HEK293 (cell line): Measurements from ENCODE around the gene IGSF1.

Experiments used
- CTCF ChIA-PET: fragments of 350-600 bp; formaldehyde crosslinking; extraction: SDS; loops from one replicate; lab custom pipeline; 2021; ENCODE audit warnings: antibody characterized with exemption; lab: Yijun Ruan, JAX
- POLR2A ChIA-PET: fragments of 300-600 bp; formaldehyde crosslinking; extraction: SDS; loops from one replicate; lab custom pipeline; 2020; ENCODE audit warnings: antibody characterized with exemption, inconsistent platforms; lab: Yijun Ruan, JAX
- H3K27ac ChIP-seq: fragments of 200-500 bp; sonication (Bioruptor generic); 2 replicates; pipeline ENCODE4 v1.5.1; 2014; ENCODE audit warnings: low read depth, low read length, control low read depth, inconsistent platforms; ENCODE audit errors: extremely low read depth
- H3K36me3 ChIP-seq, 2 experiments: fragments of 200-500 bp in 1 of 2; sonication (Bioruptor generic) in 1 of 2; 1 replicate in 1 of 2; 2 replicates in 1 of 2; pipeline ENCODE4 v1.5.1; 2014 to 2017; ENCODE audit warnings: inconsistent platforms in 2 of 2, low read length in 2 of 2; ENCODE audit not compliant: control insufficient read depth in 2 of 2, insufficient read depth in 1 of 2
- H3K4me1 ChIP-seq: fragments of 200-500 bp; sonication (Bioruptor generic); 2 replicates; pipeline ENCODE4 v1.5.1; 2014; ENCODE audit warnings: mild to moderate bottlenecking, low read length, inconsistent platforms; ENCODE audit not compliant: control insufficient read depth, insufficient read depth
- H3K4me3 ChIP-seq: 2 replicates; pipeline ENCODE4 v1.5.1; 2011; ENCODE audit warnings: low read depth, mild to moderate bottlenecking, control low read depth, low read length, moderate library complexity
- H3K9me3 ChIP-seq: fragments of 200-500 bp; sonication (Bioruptor generic); 2 replicates; pipeline ENCODE4 v1.5.1; 2014; ENCODE audit warnings: low read depth, low read length, inconsistent platforms; ENCODE audit not compliant: control insufficient read depth, insufficient read depth
- KLF10 ChIP-seq: fragments of 450-650 bp; IDR thresholded peaks from 2 replicates; pipeline ENCODE4 v1.5.1; 2018; ENCODE audit warnings: missing biosample characterization, mild to moderate bottlenecking, missing genetic modification characterization
- KLF7 ChIP-seq: fragments of 450-650 bp; formaldehyde crosslinking; IDR thresholded peaks from 2 replicates; pipeline ENCODE4 v1.5.1; 2016; ENCODE audit warnings: missing biosample characterization, missing genetic modification characterization, borderline replicate concordance
- ZIC2 ChIP-seq: fragments of 450-650 bp; formaldehyde crosslinking; IDR thresholded peaks from 2 replicates; pipeline ENCODE4 v1.5.1; 2016; ENCODE audit warnings: missing biosample characterization, missing genetic modification characterization
- ZNF2 ChIP-seq: fragments of 450-650 bp; formaldehyde crosslinking; IDR thresholded peaks from 2 replicates; pipeline ENCODE4 v1.5.1; 2016; ENCODE audit warnings: missing biosample characterization, missing genetic modification characterization
- ZNF214 ChIP-seq: fragments of 450-650 bp; formaldehyde crosslinking; IDR thresholded peaks from 2 replicates; pipeline ENCODE4 v1.5.1; 2017; ENCODE audit warnings: missing biosample characterization, mild to moderate bottlenecking, missing genetic modification characterization, borderline replicate concordance
- ZNF223 ChIP-seq: fragments of 450-650 bp; formaldehyde crosslinking; IDR thresholded peaks from 2 replicates; pipeline ENCODE4 v1.5.1; 2016; ENCODE audit warnings: missing biosample characterization, missing genetic modification characterization
- ZNF501 ChIP-seq: fragments of 450-650 bp; formaldehyde crosslinking; IDR thresholded peaks from 2 replicates; pipeline ENCODE4 v1.5.1; 2016; ENCODE audit warnings: missing biosample characterization, missing genetic modification characterization
- ZNF549 ChIP-seq: fragments of 450-650 bp; IDR thresholded peaks from 2 replicates; pipeline ENCODE4 v1.5.1; 2018; ENCODE audit warnings: missing biosample characterization, missing genetic modification characterization, mild to moderate bottlenecking, inconsistent platforms, moderate library complexity
- ZNF76 ChIP-seq: fragments of 450-650 bp; formaldehyde crosslinking; IDR thresholded peaks from 2 replicates; pipeline ENCODE4; 2016; ENCODE audit warnings: low read depth, missing biosample characterization, missing genetic modification characterization, borderline replicate concordance
- ZNF843 ChIP-seq: fragments of 450-650 bp; formaldehyde crosslinking; IDR thresholded peaks from 2 replicates; pipeline ENCODE4 v1.5.1; 2016; ENCODE audit warnings: missing biosample characterization, missing genetic modification characterization
- ZXDB ChIP-seq: fragments of 450-650 bp; formaldehyde crosslinking; IDR thresholded peaks from 2 replicates; pipeline ENCODE4 v1.5.1; 2016; ENCODE audit warnings: missing biosample characterization, missing genetic modification characterization
- TF ChIP-seq, protein P1 (sequence below): fragments of 450-650 bp; formaldehyde crosslinking; IDR thresholded peaks from 2 replicates; pipeline ENCODE4 v1.5.1; 2016; ENCODE audit warnings: missing biosample characterization, missing genetic modification characterization
- TF ChIP-seq, protein P2 (sequence below): fragments of 450-650 bp; formaldehyde crosslinking; IDR thresholded peaks from 2 replicates; pipeline ENCODE4 v1.5.1; 2016; ENCODE audit warnings: missing biosample characterization, missing genetic modification characterization, borderline replicate concordance
- TF ChIP-seq, protein P3 (sequence below): IDR thresholded peaks from 2 replicates; pipeline ENCODE4 v1.6.1; 2011; ENCODE audit warnings: mild to moderate bottlenecking, low read depth, low read length, borderline replicate concordance
- TF ChIP-seq, protein P4 (sequence below): fragments of 450-650 bp; formaldehyde crosslinking; IDR thresholded peaks from 2 replicates; pipeline ENCODE4 v1.5.1; 2016; ENCODE audit warnings: missing biosample characterization, missing genetic modification characterization
- TF ChIP-seq, protein P5 (sequence below): fragments of 450-650 bp; formaldehyde crosslinking; IDR thresholded peaks from 2 replicates; pipeline ENCODE4 v1.5.1; 2017; ENCODE audit warnings: missing biosample characterization, missing genetic modification characterization
- TF ChIP-seq, protein P6 (sequence below): fragments of 450-650 bp; formaldehyde crosslinking; IDR thresholded peaks from 2 replicates; pipeline ENCODE4 v1.5.1; 2017; ENCODE audit warnings: missing biosample characterization, missing genetic modification characterization
- TF ChIP-seq, protein P7 (sequence below): fragments of 450-650 bp; formaldehyde crosslinking; IDR thresholded peaks from 2 replicates; pipeline ENCODE4 v1.5.1; 2016; ENCODE audit warnings: missing biosample characterization, missing genetic modification characterization

Gene IGSF1

DNA sequence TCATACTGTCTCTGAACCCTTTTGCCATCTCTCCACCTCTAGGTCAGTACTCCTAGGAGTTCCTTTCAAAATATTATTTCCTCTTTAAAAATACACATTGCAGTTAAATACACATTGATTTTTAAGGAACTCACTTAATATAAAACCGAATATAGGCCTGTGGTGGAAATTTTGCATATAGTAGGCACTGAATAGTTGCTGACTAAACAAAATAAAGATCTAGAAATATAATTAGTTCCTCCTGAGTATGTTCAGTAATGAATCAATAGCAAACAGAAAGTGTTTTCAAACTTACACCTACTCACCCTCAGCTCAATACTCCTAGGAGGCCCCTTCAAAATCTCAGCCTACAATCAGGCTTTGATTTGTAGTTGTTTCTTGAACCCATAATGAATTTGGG, 61.5 kb downstream of the IGSF1 start:
- POLR2A ChIA-PET, result no interaction called here

DNA sequence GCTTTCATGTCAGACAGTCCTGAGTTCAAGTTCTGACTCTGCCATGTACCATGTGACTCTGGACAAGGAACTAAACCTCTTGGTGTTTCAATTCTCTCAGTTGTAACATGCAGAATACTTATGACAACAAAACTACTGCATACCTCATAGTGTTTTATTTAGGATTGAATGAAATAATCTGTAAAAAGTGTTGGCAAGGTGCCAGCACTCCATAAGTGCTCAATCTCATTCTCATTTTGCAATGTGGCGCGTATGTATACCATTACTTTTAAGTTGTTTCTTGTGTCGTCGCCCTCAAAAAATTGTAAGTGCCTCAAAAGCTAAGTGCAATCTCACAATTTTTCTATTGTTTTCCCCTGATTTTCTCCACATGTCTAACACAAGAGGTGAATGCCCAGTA, 62.5 kb downstream of the IGSF1 start:
- ChIA-PET POLR2A (no interaction called here), CTCF (no interaction called here)
- Histone ChIP-seq H3K36me3 (no peaks in the 10 kb centered on the region), H3K27ac (no peak overlapping the region), H3K9me3 (no peaks in the 10 kb centered on the region), H3K4me1 (no peaks in the 10 kb centered on the region), H3K4me3 (no peak overlapping the region)
- TF ChIP-seq KLF7 (tag by site-specific recombination), result no peak
- TF ChIP-seq, protein P1, sequence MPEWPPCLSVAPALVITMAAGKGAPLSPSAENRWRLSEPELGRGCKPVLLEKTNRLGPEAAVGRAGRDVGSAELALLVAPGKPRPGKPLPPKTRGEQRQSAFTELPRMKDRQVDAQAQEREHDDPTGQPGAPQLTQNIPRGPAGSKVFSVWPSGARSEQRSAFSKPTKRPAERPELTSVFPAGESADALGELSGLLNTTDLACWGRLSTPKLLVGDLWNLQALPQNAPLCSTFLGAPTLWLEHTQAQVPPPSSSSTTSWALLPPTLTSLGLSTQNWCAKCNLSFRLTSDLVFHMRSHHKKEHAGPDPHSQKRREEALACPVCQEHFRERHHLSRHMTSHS, result no peak
- TF ChIP-seq, protein P2, sequence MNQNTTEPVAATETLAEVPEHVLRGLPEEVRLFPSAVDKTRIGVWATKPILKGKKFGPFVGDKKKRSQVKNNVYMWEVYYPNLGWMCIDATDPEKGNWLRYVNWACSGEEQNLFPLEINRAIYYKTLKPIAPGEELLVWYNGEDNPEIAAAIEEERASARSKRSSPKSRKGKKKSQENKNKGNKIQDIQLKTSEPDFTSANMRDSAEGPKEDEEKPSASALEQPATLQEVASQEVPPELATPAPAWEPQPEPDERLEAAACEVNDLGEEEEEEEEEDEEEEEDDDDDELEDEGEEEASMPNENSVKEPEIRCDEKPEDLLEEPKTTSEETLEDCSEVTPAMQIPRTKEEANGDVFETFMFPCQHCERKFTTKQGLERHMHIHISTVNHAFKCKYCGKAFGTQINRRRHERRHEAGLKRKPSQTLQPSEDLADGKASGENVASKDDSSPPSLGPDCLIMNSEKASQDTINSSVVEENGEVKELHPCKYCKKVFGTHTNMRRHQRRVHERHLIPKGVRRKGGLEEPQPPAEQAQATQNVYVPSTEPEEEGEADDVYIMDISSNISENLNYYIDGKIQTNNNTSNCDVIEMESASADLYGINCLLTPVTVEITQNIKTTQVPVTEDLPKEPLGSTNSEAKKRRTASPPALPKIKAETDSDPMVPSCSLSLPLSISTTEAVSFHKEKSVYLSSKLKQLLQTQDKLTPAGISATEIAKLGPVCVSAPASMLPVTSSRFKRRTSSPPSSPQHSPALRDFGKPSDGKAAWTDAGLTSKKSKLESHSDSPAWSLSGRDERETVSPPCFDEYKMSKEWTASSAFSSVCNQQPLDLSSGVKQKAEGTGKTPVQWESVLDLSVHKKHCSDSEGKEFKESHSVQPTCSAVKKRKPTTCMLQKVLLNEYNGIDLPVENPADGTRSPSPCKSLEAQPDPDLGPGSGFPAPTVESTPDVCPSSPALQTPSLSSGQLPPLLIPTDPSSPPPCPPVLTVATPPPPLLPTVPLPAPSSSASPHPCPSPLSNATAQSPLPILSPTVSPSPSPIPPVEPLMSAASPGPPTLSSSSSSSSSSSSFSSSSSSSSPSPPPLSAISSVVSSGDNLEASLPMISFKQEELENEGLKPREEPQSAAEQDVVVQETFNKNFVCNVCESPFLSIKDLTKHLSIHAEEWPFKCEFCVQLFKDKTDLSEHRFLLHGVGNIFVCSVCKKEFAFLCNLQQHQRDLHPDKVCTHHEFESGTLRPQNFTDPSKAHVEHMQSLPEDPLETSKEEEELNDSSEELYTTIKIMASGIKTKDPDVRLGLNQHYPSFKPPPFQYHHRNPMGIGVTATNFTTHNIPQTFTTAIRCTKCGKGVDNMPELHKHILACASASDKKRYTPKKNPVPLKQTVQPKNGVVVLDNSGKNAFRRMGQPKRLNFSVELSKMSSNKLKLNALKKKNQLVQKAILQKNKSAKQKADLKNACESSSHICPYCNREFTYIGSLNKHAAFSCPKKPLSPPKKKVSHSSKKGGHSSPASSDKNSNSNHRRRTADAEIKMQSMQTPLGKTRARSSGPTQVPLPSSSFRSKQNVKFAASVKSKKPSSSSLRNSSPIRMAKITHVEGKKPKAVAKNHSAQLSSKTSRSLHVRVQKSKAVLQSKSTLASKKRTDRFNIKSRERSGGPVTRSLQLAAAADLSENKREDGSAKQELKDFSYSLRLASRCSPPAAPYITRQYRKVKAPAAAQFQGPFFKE (tag by site-specific recombination), result no peak
- no peak for TF ChIP-seq ZNF214 (tag by site-specific recombination)
- TF ChIP-seq, protein P3, sequence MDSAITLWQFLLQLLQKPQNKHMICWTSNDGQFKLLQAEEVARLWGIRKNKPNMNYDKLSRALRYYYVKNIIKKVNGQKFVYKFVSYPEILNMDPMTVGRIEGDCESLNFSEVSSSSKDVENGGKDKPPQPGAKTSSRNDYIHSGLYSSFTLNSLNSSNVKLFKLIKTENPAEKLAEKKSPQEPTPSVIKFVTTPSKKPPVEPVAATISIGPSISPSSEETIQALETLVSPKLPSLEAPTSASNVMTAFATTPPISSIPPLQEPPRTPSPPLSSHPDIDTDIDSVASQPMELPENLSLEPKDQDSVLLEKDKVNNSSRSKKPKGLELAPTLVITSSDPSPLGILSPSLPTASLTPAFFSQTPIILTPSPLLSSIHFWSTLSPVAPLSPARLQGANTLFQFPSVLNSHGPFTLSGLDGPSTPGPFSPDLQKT, result no peak
- no peak for TF ChIP-seq ZIC2 (tag by site-specific recombination)
- TF ChIP-seq, protein P4, sequence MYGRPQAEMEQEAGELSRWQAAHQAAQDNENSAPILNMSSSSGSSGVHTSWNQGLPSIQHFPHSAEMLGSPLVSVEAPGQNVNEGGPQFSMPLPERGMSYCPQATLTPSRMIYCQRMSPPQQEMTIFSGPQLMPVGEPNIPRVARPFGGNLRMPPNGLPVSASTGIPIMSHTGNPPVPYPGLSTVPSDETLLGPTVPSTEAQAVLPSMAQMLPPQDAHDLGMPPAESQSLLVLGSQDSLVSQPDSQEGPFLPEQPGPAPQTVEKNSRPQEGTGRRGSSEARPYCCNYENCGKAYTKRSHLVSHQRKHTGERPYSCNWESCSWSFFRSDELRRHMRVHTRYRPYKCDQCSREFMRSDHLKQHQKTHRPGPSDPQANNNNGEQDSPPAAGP (tag by site-specific recombination), result no peak
- TF ChIP-seq, protein P5, sequence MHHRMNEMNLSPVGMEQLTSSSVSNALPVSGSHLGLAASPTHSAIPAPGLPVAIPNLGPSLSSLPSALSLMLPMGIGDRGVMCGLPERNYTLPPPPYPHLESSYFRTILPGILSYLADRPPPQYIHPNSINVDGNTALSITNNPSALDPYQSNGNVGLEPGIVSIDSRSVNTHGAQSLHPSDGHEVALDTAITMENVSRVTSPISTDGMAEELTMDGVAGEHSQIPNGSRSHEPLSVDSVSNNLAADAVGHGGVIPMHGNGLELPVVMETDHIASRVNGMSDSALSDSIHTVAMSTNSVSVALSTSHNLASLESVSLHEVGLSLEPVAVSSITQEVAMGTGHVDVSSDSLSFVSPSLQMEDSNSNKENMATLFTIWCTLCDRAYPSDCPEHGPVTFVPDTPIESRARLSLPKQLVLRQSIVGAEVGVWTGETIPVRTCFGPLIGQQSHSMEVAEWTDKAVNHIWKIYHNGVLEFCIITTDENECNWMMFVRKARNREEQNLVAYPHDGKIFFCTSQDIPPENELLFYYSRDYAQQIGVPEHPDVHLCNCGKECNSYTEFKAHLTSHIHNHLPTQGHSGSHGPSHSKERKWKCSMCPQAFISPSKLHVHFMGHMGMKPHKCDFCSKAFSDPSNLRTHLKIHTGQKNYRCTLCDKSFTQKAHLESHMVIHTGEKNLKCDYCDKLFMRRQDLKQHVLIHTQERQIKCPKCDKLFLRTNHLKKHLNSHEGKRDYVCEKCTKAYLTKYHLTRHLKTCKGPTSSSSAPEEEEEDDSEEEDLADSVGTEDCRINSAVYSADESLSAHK (tag by site-specific recombination), result no peak
- no peak for TF ChIP-seq ZNF2 (tag by site-specific recombination)
- no peak for TF ChIP-seq ZNF223
- TF ChIP-seq ZNF843, result no peak
- TF ChIP-seq ZNF76 (tag by site-specific recombination), result no peak
- TF ChIP-seq, protein P6, sequence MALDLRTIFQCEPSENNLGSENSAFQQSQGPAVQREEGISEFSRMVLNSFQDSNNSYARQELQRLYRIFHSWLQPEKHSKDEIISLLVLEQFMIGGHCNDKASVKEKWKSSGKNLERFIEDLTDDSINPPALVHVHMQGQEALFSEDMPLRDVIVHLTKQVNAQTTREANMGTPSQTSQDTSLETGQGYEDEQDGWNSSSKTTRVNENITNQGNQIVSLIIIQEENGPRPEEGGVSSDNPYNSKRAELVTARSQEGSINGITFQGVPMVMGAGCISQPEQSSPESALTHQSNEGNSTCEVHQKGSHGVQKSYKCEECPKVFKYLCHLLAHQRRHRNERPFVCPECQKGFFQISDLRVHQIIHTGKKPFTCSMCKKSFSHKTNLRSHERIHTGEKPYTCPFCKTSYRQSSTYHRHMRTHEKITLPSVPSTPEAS (tag by site-specific recombination), result no peak
- no peak for TF ChIP-seq ZNF549
- TF ChIP-seq, protein P7, sequence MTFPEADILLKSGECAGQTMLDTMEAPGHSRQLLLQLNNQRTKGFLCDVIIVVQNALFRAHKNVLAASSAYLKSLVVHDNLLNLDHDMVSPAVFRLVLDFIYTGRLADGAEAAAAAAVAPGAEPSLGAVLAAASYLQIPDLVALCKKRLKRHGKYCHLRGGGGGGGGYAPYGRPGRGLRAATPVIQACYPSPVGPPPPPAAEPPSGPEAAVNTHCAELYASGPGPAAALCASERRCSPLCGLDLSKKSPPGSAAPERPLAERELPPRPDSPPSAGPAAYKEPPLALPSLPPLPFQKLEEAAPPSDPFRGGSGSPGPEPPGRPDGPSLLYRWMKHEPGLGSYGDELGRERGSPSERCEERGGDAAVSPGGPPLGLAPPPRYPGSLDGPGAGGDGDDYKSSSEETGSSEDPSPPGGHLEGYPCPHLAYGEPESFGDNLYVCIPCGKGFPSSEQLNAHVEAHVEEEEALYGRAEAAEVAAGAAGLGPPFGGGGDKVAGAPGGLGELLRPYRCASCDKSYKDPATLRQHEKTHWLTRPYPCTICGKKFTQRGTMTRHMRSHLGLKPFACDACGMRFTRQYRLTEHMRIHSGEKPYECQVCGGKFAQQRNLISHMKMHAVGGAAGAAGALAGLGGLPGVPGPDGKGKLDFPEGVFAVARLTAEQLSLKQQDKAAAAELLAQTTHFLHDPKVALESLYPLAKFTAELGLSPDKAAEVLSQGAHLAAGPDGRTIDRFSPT, result no peak
- TF ChIP-seq KLF10 (tag by site-specific recombination), result no peak

More for the DNA sequence above, 61.5 kb downstream of the IGSF1 start:
- no peak overlapping the region for H3K4me3 ChIP-seq
- H3K9me3 ChIP-seq, result no peaks in the 10 kb centered on the region
- no peaks in the 10 kb centered on the region for H3K36me3 ChIP-seq
- H3K27ac ChIP-seq, result no peak overlapping the region
- H3K4me1 ChIP-seq, result no peaks in the 10 kb centered on the region
- TF ChIP-seq ZNF501 (tag by site-specific recombination) (no peak), ZXDB (no peak)
- CTCF ChIA-PET, result no interaction called here
